Skeletal muscle tissue (tissue), 4 donors: Measurements from ENCODE around the gene PLAGL2. TPM values are rescaled to one million over a fixed set of nuclear protein-coding genes. Genes with fewer than 3 reads are reported as not detected.
"Not testable (repeated sequence)": the region's sequence is repeated elsewhere in the genome, so short reads cannot be mapped to it uniquely, and the experiment has no call there.

Source experiments
- H3K27ac ChIP-seq: one replicate; pipeline ENCODE4 v1.7.0; 2013; ENCODE audit warnings: mild to moderate bottlenecking, low read depth, low read length, inconsistent platforms
- H3K27me3 ChIP-seq, 3 donors: one replicate each; pipeline ENCODE4 v1.7.0; 2013; ENCODE audit warnings: low read length in 3 of 3; ENCODE audit not compliant: control insufficient read depth in 3 of 3, insufficient read depth in 3 of 3
- H3K36me3 ChIP-seq, 3 donors: one replicate each; pipeline ENCODE4 v1.7.0; 2013; ENCODE audit warnings: low read length in 3 of 3; ENCODE audit not compliant: control insufficient read depth in 3 of 3, insufficient read depth in 3 of 3
- H3K4me1 ChIP-seq, 3 donors: one replicate each; pipeline ENCODE4 v1.7.0; 2013; ENCODE audit warnings: low read length in 3 of 3, mild to moderate bottlenecking in 3 of 3; ENCODE audit not compliant: control insufficient read depth in 3 of 3, insufficient read depth in 3 of 3
- H3K4me3 ChIP-seq, 3 donors: one replicate each; pipeline ENCODE4 v1.7.0; 2013; ENCODE audit warnings: low read length in 3 of 3
- H3K9ac ChIP-seq, 3 donors: one replicate each; pipeline ENCODE4 v1.7.0; 2013; ENCODE audit warnings: low read length in 3 of 3, mild to moderate bottlenecking in 3 of 3, moderate library complexity in 2 of 3, low read depth in 1 of 3
- H3K9me3 ChIP-seq, 3 donors: one replicate each; pipeline ENCODE4 v1.7.0; 2013; ENCODE audit warnings: low read length in 3 of 3; ENCODE audit not compliant: control insufficient read depth in 3 of 3
- total RNA-seq: library from RNA; depleted of rRNA; stranded (reverse); fragments of >200 nt; gene quantifications from one replicate; pipeline ENCODE4 v1.2.3, GENCODE V29; 2014
- donor health status: Osteomylitis.

Gene PLAGL2
- total RNA-seq, 1 donor from 2014 or later: 2.1 TPM

GRCh38 chr20:32205110-32205842 is 2.3 kb downstream of the PLAGL2 start:
- Histone ChIP-seq H3K27me3 (no peaks in the 10 kb centered on the region), H3K9me3 (no peaks in the 10 kb centered on the region), H3K4me3 (peak overlapping the region; percentile 90 to 96 (median 94)), H3K36me3 (peaks cover 13 to 22% (median 21%) of the 10 kb centered on the region in 3 donors), H3K27ac (peak overlapping the region; percentile 90), H3K4me1 (peaks cover 71 to 88% (median 80%) of the 10 kb centered on the region in 3 donors), H3K9ac (peak overlapping the region; percentile 90 to 99 (median 98))

- Histone ChIP-seq H3K9me3 (no peaks in the 10 kb centered on the region), H3K9ac (peak overlapping the region; percentile 90 to 99 (median 98)), H3K27ac (peak overlapping the region; percentile 90), H3K4me3 (peak overlapping the region in 2 of 3 donors; percentile 94 to 96), H3K27me3 (no peaks in the 10 kb centered on the region), H3K4me1 (peaks cover 65 to 86% (median 75%) of the 10 kb centered on the region in 3 donors), H3K36me3 (peaks cover 15 to 26% (median 18%) of the 10 kb centered on the region in 3 donors)
Observed at GRCh38 chr20:32204205-32205109, 3.1 kb downstream of the PLAGL2 start.

GRCh38 chr20:32203356-32204204 is 4.0 kb downstream of the PLAGL2 start:
- H3K27me3 ChIP-seq: no peaks in the 10 kb centered on the region
- peak overlapping the region; percentile 90 for H3K27ac ChIP-seq
- H3K4me1 ChIP-seq: peaks cover 67 to 86% (median 69%) of the 10 kb centered on the region in 3 donors
- H3K36me3 ChIP-seq: peaks cover 24 to 35% (median 27%) of the 10 kb centered on the region in 3 donors
- H3K4me3 ChIP-seq: peak overlapping the region; percentile 7 to 96 (median 94)
- H3K9ac ChIP-seq: peak overlapping the region; percentile 74 to 99 (median 98)
- no peaks in the 10 kb centered on the region for H3K9me3 ChIP-seq

- no peak overlapping the region for H3K4me3 ChIP-seq
- H3K27ac ChIP-seq: peak overlapping the region; percentile 42
- H3K36me3 ChIP-seq: peaks cover 32 to 49% (median 41%) of the 10 kb centered on the region in 3 donors
- H3K4me1 ChIP-seq: peaks cover 61 to 83% (median 61%) of the 10 kb centered on the region in 3 donors
- H3K9me3 ChIP-seq: no peaks in the 10 kb centered on the region
- no peaks in the 10 kb centered on the region for H3K27me3 ChIP-seq
- H3K9ac ChIP-seq: peak overlapping the region; percentile 24 to 36 (median 27)
Observed at GRCh38 chr20:32201977-32202363, 5.6 kb downstream of the PLAGL2 start.

- Histone ChIP-seq H3K36me3 (peaks cover 36 to 51% (median 46%) of the 10 kb centered on the region in 3 donors), H3K9me3 (no peaks in the 10 kb centered on the region), H3K27me3 (no peaks in the 10 kb centered on the region), H3K4me3 (no peak overlapping the region), H3K9ac (peak overlapping the region; percentile 3 to 36 (median 27)), H3K27ac (peak overlapping the region; percentile 42), H3K4me1 (peaks cover 56 to 80% (median 58%) of the 10 kb centered on the region in 3 donors)
Observed at GRCh38 chr20:32201296-32201976, 6.1 kb downstream of the PLAGL2 start.

- H3K4me1 ChIP-seq: peaks cover 41 to 75% (median 46%) of the 10 kb centered on the region in 3 donors
- no peak overlapping the region for H3K27ac ChIP-seq
- no peaks in the 10 kb centered on the region for H3K27me3 ChIP-seq
- no peaks in the 10 kb centered on the region for H3K9me3 ChIP-seq
- H3K4me3 ChIP-seq: no peak overlapping the region
- peaks cover 47 to 68% (median 62%) of the 10 kb centered on the region in 3 donors for H3K36me3 ChIP-seq
- peak overlapping the region in 2 of 3 donors; percentile 25 to 45 for H3K9ac ChIP-seq
Observed at GRCh38 chr20:32199006-32199405, 8.5 kb downstream of the PLAGL2 start.

- not testable (repeated sequence) for H3K9ac ChIP-seq, H3K4me3 ChIP-seq, H3K27ac ChIP-seq, H3K27me3 ChIP-seq, H3K9me3 ChIP-seq
- Histone ChIP-seq H3K4me1 (peaks cover 26 to 58% (median 33%) of the 10 kb centered on the region in 3 donors), H3K36me3 (peaks cover 47 to 64% (median 62%) of the 10 kb centered on the region in 3 donors)
Observed at GRCh38 chr20:32197136-32197535, 10.4 kb downstream of the PLAGL2 start.

GRCh38 chr20:32196613-32197012 is 10.9 kb downstream of the PLAGL2 start:
- peaks cover 21 to 58% (median 28%) of the 10 kb centered on the region in 3 donors for H3K4me1 ChIP-seq
- H3K4me3 ChIP-seq, H3K9ac ChIP-seq, H3K27ac ChIP-seq, H3K9me3 ChIP-seq, H3K27me3 ChIP-seq: not testable (repeated sequence)
- peaks cover 47 to 61% (median 59%) of the 10 kb centered on the region in 3 donors for H3K36me3 ChIP-seq

GRCh38 chr20:32195581-32195980 is 12.0 kb downstream of the PLAGL2 start:
- no peak overlapping the region for H3K4me3 ChIP-seq
- H3K9ac ChIP-seq: no peak overlapping the region
- H3K27ac ChIP-seq: no peak overlapping the region
- H3K27me3 ChIP-seq: no peaks in the 10 kb centered on the region
- H3K4me1 ChIP-seq: peaks cover 23 to 57% (median 28%) of the 10 kb centered on the region in 3 donors
- H3K9me3 ChIP-seq: no peaks in the 10 kb centered on the region
- peaks cover 38 to 50% (median 49%) of the 10 kb centered on the region in 3 donors for H3K36me3 ChIP-seq
